ENCODE measurements around the gene WDR64. TPM values are rescaled to one million over a fixed set of nuclear protein-coding genes. Genes with fewer than 3 reads are reported as not detected.

Gene WDR64
- polyA plus RNA-seq, 2 of the 4 experiments (the other 2 are of a cell fraction): not detected

DNA sequence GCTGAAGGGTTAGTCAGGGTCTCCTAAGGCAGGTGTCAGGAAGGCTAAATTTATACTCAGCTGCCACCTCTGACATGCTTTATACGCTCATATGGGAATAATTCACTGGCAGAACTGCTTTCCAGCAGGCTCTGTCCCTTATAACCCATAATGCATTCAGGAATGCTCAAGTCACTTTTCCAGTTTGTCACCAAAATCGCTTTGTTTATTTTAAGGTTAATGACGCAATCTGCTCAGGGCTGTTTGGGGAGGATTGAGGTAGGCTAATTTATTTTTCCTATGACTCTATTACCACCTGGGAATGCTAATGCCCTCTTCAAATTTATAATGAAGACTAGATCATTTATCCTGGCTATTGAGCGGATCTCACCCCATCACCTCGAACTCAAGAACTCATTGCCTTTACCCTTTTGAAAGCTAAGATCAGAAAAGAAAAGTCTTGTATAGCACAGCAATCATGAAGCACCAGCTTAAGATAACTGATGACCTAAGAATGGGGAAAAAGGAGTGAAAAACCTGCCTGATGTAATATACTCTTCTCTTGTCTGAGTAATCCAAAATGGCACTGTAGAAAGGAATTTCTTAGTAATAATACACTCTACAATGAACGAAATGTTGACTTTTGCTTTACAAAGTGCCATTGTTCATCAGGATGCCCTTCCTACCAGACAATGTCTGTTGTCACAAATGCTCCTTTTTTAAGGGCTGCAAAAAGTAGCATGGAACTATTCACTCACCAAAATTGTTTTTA is 98.0 kb downstream of the WDR64 start:
- ChIA-PET POLR2A (no interaction called here), CTCF (no interaction called here)
- H3K4me1 ChIP-seq: no peaks in the 10 kb centered on the region
- H3K9me3 ChIP-seq: no peaks in the 10 kb centered on the region
- FAIRE-seq: no peak
- H3K4me2 ChIP-seq: no peak overlapping the region
- TF ChIP-seq ZNF302 (CRISPR knock-in tag; IDR thresholded peaks at IDR 0.05) (no peak), HDAC2 (IDR thresholded peaks at IDR 0.05) (no peak), CEBPB (IDR thresholded peaks at IDR 0.05) (peak in 1 of 2 experiments; percentile 12; a peak in 1 of 4 replicates)
- ATAC-seq: no peak
- no peak overlapping the region for H3K27ac ChIP-seq
- no peak overlapping the region for H3K4me3 ChIP-seq
- DNase-seq (ENCODE audit: low read depth in 1 of 2, low spot score in 1 of 2): no peak
- whole genome bisulfite sequencing (ENCODE audit: missing lambda C conversion rate): 74% methylated on average over 6 of the region's 6 CpGs

DNA sequence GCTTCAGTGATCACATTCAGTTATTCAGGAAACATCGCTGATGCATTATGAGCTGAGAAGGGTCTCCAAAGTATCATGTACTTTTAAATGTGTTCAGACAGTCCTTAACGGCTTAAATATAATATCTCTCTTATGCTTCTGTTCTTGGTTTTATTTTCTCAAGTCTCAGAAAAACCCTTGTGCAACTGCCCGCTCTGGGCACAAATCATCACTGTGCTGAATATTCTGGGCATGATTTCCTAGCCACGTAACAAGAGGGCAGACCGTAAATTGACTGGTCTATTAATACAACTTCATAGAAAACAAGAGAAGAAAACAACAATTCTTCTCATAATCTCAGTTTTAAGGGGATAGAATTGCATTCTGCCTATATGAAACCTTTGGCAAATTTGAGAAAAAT is 99.4 kb downstream of the WDR64 start:
- ChIA-PET POLR2A (no interaction called here), CTCF (interaction anchor here (1.8 kb wide), 1 partner anchor 12 kb away, joined by 5 read pairs; no protein-coding TSS in a partner anchor)
- H3K4me3 ChIP-seq: no peak overlapping the region
- 79% methylated on average over 5 of the region's 5 CpGs for WGBS (ENCODE audit: missing lambda C conversion rate)
- H3K27ac ChIP-seq: no peak overlapping the region
- DNase-seq (ENCODE audit: low read depth in 1 of 2, low spot score in 1 of 2): no peak
- no peak overlapping the region for H3K4me2 ChIP-seq
- no peak for ATAC-seq
- no peaks in the 10 kb centered on the region for H3K4me1 ChIP-seq
- no peak for FAIRE-seq
- H3K9me3 ChIP-seq: no peaks in the 10 kb centered on the region
- no peak for TF ChIP-seq ESRRA (IDR thresholded peaks at IDR 0.05; ENCODE audit: borderline replicate concordance, low read length)
- no peak for TF ChIP-seq RAD21 (conservative IDR thresholded peaks at IDR 0.05 in 1 of 2, IDR thresholded peaks at IDR 0.05 in 1 of 2)
- TF ChIP-seq CHD4 (IDR thresholded peaks at IDR 0.05; ENCODE audit: borderline replicate concordance): no peak
- TF ChIP-seq, protein P1, sequence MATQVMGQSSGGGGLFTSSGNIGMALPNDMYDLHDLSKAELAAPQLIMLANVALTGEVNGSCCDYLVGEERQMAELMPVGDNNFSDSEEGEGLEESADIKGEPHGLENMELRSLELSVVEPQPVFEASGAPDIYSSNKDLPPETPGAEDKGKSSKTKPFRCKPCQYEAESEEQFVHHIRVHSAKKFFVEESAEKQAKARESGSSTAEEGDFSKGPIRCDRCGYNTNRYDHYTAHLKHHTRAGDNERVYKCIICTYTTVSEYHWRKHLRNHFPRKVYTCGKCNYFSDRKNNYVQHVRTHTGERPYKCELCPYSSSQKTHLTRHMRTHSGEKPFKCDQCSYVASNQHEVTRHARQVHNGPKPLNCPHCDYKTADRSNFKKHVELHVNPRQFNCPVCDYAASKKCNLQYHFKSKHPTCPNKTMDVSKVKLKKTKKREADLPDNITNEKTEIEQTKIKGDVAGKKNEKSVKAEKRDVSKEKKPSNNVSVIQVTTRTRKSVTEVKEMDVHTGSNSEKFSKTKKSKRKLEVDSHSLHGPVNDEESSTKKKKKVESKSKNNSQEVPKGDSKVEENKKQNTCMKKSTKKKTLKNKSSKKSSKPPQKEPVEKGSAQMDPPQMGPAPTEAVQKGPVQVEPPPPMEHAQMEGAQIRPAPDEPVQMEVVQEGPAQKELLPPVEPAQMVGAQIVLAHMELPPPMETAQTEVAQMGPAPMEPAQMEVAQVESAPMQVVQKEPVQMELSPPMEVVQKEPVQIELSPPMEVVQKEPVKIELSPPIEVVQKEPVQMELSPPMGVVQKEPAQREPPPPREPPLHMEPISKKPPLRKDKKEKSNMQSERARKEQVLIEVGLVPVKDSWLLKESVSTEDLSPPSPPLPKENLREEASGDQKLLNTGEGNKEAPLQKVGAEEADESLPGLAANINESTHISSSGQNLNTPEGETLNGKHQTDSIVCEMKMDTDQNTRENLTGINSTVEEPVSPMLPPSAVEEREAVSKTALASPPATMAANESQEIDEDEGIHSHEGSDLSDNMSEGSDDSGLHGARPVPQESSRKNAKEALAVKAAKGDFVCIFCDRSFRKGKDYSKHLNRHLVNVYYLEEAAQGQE (IDR thresholded peaks at IDR 0.05): no peak
- TF ChIP-seq, protein P2, sequence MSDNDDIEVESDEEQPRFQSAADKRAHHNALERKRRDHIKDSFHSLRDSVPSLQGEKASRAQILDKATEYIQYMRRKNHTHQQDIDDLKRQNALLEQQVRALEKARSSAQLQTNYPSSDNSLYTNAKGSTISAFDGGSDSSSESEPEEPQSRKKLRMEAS (IDR thresholded peaks at IDR 0.05): no peak
- no peak for TF ChIP-seq MYC (IDR thresholded peaks at IDR 0.05; ENCODE audit: borderline replicate concordance, low read length)
- no peak for TF ChIP-seq EP300 (IDR thresholded peaks at IDR 0.05)
- TF ChIP-seq HOXB5 (CRISPR knock-in tag; IDR thresholded peaks at IDR 0.05): no peak
- TF ChIP-seq, protein P3, sequence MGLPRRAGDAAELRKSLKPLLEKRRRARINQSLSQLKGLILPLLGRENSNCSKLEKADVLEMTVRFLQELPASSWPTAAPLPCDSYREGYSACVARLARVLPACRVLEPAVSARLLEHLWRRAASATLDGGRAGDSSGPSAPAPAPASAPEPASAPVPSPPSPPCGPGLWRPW (IDR thresholded peaks at IDR 0.05): no peak
- TF ChIP-seq NR3C1 (IDR thresholded peaks at IDR 0.05): no peak
- no peak for TF ChIP-seq PHF8 (IDR thresholded peaks at IDR 0.05; ENCODE audit: borderline replicate concordance, low read depth)
- no peak for TF ChIP-seq MAFK (IDR thresholded peaks at IDR 0.05; ENCODE audit: partially characterized antibody)
- TF ChIP-seq, protein P4, sequence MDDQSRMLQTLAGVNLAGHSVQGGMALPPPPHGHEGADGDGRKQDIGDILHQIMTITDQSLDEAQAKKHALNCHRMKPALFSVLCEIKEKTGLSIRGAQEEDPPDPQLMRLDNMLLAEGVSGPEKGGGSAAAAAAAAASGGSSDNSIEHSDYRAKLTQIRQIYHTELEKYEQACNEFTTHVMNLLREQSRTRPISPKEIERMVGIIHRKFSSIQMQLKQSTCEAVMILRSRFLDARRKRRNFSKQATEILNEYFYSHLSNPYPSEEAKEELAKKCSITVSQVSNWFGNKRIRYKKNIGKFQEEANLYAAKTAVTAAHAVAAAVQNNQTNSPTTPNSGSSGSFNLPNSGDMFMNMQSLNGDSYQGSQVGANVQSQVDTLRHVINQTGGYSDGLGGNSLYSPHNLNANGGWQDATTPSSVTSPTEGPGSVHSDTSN (IDR thresholded peaks at IDR 0.05): no peak

DNA sequence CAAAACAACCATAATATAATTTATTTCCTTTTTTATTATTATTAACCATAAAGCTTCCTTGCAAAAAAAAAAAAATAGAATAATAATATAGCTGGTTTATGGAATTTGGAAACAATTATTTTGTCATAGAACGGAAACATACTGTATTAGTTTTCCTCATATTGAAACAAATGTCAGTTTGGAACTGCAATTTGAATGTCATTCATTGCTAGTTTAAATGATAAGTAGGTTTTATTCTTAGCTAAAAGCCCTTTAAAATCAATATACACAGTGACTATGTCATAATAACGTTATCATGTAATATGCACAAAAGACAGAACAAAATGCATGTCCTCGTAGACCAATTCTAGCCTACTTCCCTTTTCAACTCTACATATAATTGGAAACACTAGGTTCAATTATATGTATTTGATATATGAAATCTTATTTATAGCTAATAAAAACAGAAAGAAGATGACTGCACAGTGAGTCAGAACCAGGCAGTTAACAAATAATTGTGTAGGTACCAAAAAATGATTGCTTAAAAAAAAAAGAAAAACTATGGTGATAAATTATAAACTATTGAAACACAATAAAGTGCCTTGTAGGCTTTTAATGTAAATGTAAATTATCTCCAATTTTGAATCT is 110.7 kb downstream of the WDR64 start:
- Histone ChIP-seq H3K27ac (no peak overlapping the region), H3K4me1 (no peaks in the 10 kb centered on the region), H3K9me3 (no peaks in the 10 kb centered on the region), H3K4me2 (no peak overlapping the region), H3K4me3 (no peak overlapping the region)
- DNase-seq (ENCODE audit: low read depth in 1 of 2, low spot score in 1 of 2): no peak
- ATAC-seq: no peak
- CTCF ChIA-PET: interaction anchor here (1.9 kb wide), 1 partner anchor 10 kb away, joined by 5 read pairs; no protein-coding TSS in a partner anchor
- FAIRE-seq: no peak
- POLR2A ChIA-PET: no interaction called here
- WGBS (ENCODE audit: missing lambda C conversion rate): 70% methylated on average over 3 of the region's 3 CpGs
- TF ChIP-seq CHD4 (IDR thresholded peaks at IDR 0.05; ENCODE audit: borderline replicate concordance) (no peak), NPAS2 (CRISPR knock-in tag; IDR thresholded peaks at IDR 0.05; ENCODE audit: borderline replicate concordance) (no peak), FOSB (CRISPR knock-in tag; IDR thresholded peaks at IDR 0.05) (no peak), SREBF2 (IDR thresholded peaks at IDR 0.05) (no peak), CHD2 (IDR thresholded peaks at IDR 0.05; ENCODE audit: low read length, partially characterized antibody) (no peak), MAFK (IDR thresholded peaks at IDR 0.05; ENCODE audit: partially characterized antibody) (no peak), POLR2A (IDR thresholded peaks at IDR 0.05; ENCODE audit: low read length) (no peak), ESRRA (IDR thresholded peaks at IDR 0.05; ENCODE audit: borderline replicate concordance, low read length) (no peak)
- TF ChIP-seq, protein P5, sequence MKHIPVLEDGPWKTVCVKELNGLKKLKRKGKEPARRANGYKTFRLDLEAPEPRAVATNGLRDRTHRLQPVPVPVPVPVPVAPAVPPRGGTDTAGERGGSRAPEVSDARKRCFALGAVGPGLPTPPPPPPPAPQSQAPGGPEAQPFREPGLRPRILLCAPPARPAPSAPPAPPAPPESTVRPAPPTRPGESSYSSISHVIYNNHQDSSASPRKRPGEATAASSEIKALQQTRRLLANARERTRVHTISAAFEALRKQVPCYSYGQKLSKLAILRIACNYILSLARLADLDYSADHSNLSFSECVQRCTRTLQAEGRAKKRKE (CRISPR knock-in tag; IDR thresholded peaks at IDR 0.05; ENCODE audit: low read depth): no peak
- TF ChIP-seq, protein P1 (IDR thresholded peaks at IDR 0.05): no peak

Data from A549 (cell line).